LNCAP (cell line): ENCODE data around the gene NTRK3.

Source experiments
- TF ChIP-seq, protein P1 (sequence below): fragments of 450-650 bp; IDR thresholded peaks from 2 replicates; pipeline ENCODE4 v1.5.1; 2017; ENCODE audit warnings: mild to moderate bottlenecking

Gene NTRK3

DNA sequence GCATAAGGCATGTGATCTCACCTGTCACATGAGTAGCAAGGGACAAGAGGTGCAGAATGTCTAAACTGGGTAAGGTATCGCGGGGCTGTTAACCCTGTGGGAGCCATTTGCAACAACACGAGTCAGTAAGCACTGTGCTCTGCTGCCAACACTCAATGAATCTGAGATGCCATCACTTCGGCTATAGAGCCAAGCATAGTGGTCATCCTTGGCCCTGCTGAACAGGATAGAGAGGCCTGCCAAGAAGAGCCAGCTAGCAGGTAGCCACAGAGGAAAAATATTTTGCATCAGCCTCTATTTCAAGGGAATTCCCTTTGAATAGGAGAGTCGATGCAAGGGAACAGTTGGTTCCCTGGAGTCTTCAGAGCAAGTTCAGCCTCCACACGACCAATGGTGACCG, 137.8 kb downstream of the NTRK3 start:
- TF ChIP-seq, protein P1, sequence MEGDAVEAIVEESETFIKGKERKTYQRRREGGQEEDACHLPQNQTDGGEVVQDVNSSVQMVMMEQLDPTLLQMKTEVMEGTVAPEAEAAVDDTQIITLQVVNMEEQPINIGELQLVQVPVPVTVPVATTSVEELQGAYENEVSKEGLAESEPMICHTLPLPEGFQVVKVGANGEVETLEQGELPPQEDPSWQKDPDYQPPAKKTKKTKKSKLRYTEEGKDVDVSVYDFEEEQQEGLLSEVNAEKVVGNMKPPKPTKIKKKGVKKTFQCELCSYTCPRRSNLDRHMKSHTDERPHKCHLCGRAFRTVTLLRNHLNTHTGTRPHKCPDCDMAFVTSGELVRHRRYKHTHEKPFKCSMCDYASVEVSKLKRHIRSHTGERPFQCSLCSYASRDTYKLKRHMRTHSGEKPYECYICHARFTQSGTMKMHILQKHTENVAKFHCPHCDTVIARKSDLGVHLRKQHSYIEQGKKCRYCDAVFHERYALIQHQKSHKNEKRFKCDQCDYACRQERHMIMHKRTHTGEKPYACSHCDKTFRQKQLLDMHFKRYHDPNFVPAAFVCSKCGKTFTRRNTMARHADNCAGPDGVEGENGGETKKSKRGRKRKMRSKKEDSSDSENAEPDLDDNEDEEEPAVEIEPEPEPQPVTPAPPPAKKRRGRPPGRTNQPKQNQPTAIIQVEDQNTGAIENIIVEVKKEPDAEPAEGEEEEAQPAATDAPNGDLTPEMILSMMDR: no peak

DNA sequence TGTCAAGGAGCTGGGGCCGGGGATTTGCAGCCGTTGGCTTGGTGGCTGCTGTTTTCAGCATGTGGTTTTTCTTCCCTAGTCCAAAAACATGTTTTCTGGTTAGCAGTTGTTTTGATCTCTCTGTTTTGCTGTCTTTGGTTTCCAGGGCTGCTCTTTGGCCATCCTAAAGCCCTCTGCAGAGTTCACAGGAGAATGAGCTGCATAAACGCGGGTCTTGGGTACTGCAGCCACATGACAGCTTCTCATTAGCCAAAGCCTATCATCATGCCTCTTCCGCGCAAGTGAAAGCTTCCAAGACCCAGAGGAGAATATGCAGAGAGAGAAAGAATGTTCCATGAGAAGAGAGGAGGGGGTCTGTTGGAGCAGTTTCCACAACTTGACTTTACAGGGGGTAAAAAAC, 138.5 kb downstream of the NTRK3 start:
- TF ChIP-seq, protein P1: no peak

DNA sequence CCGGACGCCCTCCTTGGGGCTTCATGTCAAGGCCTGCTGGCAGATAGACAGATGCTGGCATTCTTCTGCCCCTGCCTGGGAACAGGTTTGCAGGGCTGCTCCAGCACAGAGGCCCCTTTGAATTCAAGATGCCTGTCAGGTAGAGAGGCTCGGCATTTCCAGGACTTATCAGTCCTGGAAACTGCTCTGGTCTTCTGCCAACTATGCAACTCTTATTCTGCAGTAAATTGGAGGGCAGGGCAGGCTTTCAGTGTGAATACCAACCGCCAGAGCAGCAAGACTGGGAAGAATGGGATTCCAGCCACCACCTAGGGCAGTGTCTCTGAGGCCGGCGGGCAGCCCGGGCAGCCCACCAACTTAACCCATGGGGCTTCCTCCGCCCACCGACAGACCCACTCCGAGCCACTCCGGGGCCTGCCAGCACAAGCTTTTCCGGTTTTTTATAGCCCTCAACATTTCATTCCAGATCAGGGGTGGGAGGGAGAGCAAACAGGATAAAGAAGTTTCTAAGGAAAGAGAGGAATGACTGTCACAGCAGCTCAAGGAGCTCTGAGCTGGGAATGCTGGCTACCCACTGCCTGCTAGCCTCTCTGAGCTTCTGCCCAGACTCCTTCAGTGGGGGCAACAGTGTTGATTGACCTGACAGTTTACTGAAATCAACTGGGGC, 140.9 kb downstream of the NTRK3 start:
- TF ChIP-seq, protein P1: no peak

DNA sequence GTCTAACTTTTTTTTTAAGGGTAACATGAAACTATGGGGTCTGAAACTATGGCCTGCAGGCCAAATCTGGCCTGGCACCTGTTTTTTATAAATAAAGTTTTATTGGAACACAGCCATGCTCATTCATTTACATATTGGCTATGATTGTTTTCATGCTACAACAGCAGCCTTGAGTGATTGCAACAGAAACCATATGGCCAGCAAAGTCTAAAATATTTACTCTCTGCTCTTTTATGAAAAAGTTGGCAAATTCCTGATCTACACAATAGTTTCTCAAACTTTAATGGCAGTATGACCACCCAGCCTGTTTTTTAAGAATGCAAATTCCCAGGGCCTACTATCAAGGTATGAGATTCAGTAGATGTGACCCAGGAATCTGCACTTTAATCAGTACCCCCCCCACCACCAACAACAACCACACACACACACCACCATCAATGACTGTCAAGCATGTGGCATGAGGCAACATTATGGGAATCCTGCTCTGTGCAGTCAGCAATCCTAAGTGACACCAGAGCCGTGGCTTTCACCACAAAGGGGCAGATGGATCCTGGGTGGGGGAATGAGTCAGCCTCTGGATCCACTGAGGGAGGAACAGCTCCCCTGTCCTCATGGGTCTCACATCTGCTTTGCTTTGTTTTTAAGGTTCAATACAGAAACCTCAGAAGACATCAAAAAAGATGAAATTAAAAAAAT, 142.8 kb downstream of the NTRK3 start:
- TF ChIP-seq, protein P1: no peak

DNA sequence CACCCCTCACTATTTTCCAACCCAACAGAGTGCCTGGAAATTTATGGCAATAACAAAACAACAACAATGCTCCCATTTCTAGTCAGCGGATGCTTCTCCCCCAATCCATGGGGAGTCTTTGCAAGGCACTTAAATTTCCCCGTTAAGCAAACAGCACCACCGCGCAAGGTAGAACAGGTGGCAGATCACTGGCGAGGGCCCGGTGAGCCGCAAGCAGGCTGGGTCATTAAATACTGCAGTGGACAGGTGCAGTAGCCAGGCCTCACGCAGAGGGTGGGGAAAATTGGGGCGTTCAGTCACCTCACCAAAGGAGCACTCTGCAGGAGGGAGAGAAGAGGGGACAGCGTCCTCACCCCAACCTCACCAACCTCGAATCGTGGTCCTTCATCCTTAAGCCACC, 147.5 kb downstream of the NTRK3 start:
- TF ChIP-seq, protein P1: no peak

DNA sequence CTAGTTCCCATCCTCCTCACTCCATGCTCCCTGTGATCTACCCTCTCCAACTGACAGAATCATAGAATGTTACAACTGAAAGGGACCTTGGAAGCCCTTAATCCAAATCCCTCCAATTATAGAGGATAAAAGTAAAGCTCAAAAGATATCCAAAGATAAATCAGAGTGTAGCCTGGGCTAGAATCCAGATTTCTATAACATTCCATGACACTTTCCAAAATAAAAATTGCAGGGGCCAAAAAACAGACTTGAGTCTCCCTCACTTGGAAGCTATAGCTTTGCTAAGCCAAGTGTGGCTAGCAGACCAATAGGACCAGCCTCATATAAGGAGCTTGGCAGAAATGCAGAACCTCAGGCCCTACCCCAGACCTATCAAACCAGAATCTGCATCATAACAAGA, 148.1 kb downstream of the NTRK3 start:
- TF ChIP-seq, protein P1: no peak

DNA sequence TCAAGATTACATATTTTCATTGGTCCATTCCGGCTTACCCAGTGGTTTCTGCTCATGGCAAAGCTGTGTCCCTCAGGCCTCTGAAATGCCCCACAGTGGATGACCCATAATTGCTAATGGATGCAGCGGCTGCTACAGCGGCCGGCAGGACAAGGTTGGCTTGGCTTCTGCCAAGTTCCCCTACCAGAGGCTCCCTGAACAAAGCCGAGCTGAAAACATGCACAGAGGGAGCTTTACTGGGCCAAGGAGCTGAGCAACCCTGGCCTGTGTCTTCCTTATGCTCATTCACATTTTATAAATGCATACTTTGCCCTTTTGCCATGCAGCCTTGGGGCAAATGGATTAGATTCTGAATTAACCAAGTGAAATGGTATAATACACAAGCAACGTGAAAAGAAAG, 150.5 kb downstream of the NTRK3 start:
- TF ChIP-seq, protein P1: no peak
